Bone marrow (tissue), 2 donors: Measurements from ENCODE around the gene ENGASE.
A peak's percentile ranks its signal among the peaks of the same experiment; 100 is the strongest.

Experiments used
- DNase-seq, 2 donors: peaks; one replicate each; lab custom pipeline; 2025; lab: John Stamatoyannopoulos, UW

Gene ENGASE

DNA sequence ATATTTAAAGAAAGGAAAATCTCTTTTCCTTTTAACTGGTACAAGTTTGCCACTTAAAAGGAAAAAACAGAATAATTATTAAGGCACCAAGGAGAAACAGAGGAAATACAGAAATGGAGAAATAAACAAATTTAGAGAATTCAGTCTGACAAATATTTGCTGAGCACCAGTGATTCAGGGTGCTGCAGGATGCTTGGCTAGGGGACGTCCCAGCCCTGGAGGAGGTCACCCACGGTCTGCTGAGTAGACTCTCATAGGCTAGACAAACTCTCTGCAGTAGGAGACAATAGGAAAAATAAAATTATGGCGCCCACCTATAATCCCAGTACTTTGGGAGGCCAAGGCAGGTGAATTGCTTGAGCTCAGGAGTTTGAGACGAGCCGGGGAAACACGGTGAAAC, 34.7 kb upstream of the ENGASE start:
- no peak for DNase-seq

DNA sequence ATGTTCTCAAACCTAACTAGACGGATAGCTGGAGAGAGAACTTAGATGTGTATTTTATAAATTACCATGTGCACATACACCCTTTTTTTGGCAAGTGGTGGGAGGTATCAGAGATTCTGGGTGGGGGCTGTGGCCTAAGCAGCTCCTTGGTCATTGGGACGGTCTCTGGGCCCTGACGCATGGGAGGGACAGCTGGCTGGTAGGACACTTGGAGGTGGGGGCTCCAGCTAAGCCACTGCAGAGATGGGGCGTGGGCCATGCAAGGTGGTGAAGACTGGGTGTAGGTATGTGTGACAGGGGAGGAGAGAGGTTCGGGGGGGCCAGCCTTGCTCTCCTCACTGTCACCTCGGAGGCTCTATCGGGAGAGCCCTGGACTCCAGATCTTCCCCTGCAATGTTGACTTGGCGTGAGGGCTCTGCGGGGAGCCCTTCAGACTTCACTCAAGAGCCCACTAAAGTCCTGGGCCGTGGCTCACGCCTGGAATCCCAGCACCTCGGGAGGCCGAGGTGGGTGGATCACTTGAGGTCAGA, 33.5 kb upstream of the ENGASE start:
- no peak for DNase-seq

DNA sequence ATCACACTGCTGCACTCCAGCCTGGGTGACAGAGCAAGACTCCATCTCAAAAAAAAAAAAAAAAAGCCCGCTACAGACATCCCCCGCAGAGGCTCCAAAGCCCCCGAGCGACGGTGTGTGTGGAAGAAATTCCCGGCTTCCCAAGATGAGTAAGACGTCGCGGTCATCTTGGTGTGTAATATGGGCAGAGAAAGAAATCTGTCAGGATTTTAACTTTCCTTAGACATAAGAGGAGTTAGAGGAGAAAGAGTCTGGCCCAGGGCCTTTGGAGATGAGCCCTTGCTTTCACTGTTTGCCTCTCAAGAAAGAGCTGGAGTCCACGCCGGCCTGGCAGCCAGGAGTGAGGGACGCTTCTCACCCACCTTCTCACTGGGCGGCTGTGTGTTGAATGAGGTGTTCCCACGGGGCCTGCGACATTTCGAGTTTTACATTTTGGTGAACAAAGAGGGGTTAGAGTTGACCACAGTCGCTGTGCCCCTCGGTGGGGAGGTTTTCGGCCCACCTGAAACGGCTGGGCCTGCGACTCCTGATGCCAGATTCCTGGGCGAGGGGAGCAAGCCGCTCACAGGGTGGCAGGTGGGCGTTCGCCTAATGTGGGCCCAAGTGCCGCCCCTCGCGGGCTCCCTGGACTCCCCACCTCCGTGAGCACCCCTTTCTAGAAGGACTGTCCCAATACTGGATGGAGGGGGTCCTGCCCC, 32.8 kb upstream of the ENGASE start:
- no peak for DNase-seq

DNA sequence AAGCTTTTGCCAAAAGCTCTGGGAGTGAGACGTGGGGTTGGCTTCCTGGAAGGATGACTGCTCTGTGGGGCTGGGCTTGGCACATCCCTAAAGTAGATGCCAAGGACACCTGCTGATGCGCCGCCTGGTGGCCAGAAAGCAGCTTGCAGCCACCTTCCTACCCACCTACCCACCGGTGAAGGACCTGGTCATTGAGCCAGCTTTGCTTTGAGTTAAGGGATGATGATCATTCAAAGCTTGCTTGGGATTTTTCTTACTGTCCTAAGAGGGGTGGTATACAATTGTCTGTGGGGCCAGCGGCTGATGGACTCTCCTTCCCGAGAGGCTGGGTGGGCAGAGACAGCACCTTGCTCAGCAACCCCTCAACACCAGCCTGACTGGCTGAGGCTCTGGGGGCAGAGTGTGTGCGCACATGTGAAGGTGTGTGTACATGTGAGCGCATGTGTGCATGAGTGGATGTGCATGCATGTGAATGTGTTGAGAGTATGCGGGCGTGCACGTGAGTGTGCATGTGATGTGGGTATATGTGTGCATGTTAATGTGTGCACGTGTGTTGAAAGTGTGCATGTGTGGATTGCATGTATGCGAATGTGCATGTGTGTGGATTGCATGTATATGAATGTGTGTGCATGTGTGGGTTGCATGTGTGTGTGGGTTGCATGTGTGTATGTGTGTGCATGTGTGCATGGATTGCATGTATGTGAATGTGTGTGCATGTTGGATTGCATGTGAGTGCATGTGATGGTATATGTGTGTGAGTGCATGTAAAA, 32.0 kb upstream of the ENGASE start:
- DNase-seq = no peak

DNA sequence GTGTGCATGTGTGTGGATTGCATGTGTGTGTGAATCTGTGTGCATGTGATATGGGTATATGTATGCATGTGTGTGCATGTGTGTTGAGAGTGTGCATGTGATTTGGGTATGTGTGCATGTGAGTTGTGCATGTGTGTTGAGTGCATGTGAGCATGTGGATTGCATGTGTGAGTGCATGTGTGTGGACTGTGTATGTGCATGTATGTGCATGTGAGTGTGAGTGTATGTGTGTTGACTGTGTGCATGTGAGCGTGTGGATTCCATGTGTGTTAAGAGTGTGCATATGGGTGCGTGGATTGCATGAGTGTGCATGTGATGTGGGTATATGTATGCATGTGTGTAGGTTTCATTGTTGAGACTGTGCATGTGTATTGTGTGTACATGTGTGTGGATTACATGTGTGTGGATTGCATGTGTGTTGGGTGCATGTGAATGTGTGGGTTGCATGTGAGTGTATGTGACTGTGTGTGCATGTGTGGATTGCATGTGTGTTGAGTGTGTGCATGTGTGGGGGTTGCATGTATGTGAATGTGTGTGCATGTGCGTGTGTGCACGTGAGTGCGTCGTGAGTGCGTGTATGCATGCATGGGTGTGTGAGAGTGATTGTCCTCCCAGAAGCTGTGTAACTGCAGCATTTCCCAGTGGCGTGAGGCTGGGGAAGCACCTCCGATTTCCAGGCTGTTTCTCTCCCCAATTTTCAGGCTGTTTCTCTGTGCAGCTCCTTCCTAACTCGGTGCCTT, 31.3 kb upstream of the ENGASE start:
- no peak for DNase-seq

DNA sequence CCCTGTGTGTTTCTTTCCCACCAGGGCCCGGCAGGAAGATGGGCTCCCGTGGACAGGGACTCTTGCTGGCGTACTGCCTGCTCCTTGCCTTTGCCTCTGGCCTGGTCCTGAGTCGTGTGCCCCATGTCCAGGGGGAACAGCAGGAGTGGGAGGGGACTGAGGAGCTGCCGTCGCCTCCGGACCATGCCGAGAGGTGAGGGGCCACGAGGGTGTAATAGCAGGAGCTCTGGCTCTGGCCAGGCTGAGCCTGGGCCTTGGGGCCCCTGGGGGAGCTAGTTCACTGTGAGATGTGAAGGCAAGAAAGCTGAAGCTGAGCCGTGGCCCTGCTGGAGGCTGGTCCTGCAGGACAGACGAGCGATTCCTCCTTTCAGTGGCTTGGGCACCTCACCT, 30.7 kb upstream of the ENGASE start:
- DNase-seq = no peak

DNA sequence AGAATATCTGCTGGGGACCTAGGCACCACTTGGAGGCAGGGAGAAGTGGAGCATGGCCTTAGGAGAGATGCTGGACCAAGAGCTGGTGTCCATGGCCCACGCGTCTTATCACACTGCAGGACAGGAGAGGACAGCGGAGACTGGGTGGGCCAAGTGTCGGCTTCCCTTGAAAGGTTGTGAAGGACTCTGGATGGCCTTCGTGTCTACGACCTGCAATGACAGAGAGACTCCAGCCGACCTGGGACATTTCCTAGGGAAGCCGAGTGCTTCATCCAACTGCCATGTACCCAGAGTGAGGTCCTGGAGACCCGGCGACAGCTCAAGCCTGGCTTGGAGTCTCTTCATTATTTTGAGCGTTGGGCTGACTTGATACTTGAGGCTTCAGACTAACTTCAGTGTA, 30.2 kb upstream of the ENGASE start:
- DNase-seq = no peak

DNA sequence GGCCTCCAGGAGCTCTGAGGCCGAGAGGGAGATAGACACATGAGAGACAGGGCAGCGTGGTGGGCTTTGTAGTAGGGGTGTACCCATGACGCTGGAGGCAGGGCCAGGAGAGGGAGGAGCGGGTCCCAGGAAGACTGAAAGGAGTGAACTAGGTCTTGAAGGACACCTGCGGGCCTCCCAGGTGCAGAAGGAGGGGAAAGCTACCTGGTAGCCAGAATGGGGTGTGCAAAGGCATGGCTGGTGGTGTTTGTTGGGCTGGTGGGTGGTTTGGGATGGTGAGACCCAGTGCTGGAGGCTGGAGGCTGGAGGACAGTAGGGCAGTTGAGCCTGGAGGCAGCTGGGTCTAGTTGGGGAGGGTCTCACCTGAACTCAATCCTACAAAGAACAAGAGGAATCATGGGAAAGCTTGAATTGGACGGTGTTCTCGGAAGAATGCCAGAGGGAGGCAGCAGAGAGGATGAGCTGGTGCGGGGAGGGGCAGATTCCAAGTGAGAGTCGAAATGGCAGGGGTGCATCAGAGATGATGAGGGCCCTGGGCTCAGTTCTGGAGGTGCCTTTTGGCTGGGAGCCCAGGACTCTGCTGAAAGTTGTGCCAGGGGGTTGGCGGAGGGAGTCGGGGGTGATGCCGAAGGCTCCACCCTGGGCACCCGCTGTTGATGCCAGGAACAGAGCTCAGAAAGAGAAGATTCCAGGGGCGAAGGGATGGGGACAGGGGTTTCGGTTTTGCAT, 29.5 kb upstream of the ENGASE start:
- no peak for DNase-seq

DNA sequence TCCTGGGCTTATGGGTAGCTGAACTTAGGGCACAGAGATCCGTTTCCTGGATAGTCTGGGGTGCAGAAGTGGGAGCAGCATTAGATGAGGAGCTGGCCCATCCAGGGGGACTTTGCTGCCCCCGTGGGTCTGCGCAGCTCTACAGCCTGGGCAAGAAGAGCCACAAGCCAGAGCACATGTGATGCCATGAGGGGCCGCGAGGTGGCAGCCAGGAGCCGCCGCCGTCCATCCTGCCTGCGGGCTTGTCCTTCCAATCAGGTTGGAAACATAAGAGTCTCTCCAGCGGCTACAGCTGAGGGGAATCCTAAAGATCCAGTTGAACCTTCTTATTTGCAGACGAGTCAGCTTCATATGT, 28.8 kb upstream of the ENGASE start:
- DNase-seq = peak; percentile 30 to 38

DNA sequence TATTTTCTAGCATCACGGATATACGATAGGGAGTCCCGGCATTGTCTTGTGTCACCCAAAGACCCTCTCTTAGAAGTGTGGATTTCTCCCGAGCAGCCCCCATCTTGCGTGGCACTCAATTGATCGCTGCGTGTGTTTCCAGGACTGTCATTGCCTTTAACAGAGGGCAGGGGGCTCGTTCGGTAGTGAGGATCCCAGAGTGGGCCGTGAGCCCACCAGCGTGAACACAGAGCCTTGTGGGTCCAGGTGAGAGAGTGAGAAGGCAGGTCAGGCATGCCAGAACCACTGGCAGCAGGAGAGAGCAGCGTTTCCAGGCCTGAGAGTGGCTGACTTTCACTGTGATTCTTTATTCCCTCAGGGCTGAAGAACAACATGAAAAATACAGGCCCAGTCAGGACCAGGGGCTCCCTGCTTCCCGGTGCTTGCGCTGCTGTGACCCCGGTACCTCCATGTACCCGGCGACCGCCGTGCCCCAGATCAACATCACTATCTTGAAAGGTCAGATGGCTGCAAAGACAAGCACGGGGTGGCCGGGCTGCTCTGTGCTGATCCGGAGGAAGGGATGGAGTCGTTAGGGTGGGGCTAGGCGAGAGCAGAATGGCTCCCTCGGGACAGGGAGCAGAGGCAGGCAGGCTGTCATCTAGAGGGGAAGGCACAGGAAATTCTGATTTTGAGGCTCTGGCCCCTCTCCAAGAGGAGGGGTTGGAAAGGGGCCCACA, 28.3 kb upstream of the ENGASE start:
- DNase-seq = no peak

DNA sequence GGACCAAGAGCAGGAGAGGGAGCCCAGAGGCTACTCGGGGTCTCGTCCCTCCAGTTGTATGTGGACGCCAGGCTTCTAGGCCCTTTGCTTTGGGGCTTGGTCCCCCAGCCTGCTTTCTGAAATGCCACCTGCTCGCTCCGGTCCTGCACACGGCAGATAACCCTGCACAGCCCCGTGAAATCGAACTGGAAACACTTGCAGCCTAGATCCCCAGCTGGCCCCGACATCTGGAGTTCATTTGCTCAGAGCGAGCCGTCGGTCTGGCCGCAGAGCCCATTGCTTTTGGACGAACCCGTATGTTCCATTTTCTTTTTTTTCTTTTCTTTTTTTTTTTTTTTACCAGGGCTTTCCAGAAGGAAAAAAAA, 27.7 kb upstream of the ENGASE start:
- no peak for DNase-seq

DNA sequence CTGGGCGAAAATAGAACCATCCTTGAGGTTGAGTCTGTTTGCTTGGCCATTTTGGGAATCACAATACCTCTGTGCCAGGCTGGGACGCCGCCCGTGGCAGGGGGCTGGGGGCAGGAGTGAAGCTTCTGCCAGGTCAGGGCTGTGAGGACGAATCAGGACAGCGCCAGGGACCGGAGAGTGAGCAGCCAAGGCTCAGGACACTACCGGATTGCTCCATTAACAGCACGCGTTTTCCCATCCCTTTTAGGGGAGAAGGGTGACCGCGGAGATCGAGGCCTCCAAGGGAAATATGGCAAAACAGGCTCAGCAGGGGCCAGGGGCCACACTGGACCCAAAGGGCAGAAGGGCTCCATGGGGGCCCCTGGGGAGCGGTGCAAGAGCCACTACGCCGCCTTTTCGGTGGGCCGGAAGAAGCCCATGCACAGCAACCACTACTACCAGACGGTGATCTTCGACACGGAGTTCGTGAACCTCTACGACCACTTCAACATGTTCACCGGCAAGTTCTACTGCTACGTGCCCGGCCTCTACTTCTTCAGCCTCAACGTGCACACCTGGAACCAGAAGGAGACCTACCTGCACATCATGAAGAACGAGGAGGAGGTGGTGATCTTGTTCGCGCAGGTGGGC, 27.2 kb upstream of the ENGASE start:
- DNase-seq = no peak

DNA sequence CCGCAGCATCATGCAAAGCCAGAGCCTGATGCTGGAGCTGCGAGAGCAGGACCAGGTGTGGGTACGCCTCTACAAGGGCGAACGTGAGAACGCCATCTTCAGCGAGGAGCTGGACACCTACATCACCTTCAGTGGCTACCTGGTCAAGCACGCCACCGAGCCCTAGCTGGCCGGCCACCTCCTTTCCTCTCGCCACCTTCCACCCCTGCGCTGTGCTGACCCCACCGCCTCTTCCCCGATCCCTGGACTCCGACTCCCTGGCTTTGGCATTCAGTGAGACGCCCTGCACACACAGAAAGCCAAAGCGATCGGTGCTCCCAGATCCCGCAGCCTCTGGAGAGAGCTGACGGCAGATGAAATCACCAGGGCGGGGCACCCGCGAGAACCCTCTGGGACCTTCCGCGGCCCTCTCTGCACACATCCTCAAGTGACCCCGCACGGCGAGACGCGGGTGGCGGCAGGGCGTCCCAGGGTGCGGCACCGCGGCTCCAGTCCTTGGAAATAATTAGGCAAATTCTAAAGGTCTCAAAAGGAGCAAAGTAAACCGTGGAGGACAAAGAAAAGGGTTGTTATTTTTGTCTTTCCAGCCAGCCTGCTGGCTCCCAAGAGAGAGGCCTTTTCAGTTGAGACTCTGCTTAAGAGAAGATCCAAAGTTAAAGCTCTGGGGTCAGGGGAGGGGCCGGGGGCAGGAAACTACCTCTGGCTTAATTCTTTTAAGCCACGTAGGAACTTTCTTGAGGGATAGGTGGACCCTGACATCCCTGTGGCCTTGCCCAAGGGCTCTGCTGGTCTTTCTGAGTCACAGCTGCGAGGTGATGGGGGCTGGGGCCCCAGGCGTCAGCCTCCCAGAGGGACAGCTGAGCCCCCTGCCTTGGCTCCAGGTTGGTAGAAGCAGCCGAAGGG, 26.4 kb upstream of the ENGASE start:
- no peak for DNase-seq

DNA sequence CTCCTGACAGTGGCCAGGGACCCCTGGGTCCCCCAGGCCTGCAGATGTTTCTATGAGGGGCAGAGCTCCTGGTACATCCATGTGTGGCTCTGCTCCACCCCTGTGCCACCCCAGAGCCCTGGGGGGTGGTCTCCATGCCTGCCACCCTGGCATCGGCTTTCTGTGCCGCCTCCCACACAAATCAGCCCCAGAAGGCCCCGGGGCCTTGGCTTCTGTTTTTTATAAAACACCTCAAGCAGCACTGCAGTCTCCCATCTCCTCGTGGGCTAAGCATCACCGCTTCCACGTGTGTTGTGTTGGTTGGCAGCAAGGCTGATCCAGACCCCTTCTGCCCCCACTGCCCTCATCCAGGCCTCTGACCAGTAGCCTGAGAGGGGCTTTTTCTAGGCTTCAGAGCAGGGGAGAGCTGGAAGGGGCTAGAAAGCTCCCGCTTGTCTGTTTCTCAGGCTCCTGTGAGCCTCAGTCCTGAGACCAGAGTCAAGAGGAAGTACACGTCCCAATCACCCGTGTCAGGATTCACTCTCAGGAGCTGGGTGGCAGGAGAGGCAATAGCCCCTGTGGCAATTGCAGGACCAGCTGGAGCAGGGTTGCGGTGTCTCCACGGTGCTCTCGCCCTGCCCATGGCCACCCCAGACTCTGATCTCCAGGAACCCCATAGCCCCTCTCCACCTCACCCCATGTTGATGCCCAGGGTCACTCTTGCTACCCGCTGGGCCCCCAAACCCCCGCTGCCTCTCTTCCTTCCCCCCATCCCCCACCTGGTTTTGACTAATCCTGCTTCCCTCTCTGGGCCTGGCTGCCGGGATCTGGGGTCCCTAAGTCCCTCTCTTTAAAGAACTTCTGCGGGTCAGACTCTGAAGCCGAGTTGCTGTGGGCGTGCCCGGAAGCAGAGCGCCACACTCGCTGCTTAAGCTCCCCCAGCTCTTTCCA, 25.5 kb upstream of the ENGASE start:
- no peak for DNase-seq

DNA sequence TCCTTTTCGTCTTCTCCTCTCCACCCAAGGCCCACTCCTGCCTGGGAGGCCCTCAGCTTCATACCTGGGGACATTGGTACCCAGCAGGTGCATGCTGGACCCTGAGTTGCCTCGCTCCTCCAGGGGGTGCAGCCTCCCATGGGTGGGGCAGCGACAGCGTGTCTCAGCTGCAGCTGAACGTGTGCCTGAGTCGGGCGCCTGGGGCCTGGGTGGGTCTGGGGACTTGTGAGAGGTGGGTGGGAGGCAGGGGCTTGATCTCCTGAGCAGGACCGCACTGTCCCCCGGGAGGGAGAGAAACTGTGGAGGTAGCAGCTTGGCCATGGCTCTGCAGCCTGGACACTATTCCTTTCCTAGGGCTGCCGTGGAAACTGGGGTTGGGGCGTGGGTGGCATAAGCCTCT, 24.8 kb upstream of the ENGASE start:
- DNase-seq = no peak

DNA sequence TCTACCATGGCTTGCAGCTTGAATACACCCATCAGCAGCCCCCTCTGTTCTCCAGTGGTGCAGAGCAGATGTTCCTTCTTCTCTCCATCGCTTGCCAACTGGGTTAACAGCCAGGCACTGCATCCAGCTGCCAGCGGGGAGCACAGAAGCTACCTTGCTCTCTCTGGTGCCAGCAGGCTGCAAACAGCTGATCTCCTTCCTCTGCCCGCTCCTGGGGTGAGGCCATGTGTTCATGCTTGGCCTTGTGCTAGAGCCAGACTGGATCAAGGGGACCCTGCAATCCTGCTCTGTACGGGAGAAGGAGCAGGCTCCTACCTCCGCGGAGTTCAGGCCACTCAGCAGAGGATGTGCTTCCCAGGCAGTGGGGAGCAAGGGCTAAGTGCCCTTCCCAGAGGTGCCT, 24.1 kb upstream of the ENGASE start:
- no peak for DNase-seq

DNA sequence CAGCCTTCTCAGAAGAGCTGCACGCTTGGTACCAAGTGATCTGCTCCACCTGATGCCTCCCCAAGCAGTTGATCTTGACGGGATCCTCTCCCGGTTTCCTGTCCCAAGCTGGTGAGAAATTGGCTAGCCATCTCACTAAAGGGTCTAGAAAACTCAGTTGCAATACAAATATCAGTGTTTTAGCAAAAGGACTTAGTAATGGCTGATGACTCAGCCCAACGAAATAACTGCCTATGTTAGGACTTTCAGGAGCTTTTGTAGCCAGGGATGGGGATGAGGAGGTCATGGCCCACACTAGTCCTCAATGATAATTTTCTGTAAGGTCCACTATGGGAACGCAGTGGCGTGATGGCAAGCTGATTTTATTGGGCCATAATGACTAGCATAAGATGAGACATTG, 23.3 kb upstream of the ENGASE start:
- no peak for DNase-seq

DNA sequence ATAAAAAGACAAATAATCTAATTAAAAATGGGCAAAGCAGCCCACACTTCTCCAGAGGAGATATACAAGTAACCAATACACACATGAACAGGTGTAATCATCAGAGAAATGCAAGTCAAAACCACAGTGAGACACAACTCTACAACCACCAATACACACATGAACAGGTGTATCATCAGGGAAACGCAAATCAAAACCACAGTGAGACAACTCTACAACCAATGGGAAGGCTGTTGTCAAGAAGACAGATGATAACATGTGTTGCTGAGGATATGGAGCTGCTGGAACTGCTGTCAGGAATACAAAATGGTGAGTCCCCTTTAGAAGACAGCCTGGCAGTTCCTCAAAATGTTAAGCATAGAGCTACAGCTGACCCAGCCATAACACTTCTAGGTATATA, 22.5 kb upstream of the ENGASE start:
- no peak for DNase-seq
